BE2C (cell line): ENCODE data around the gene SPACA6.

Experiments used
- DNase-seq: peaks from one replicate; pipeline ENCODE4 v3.0.0-alpha.2; 2020
- H3K27me3 ChIP-seq: fragments of 250-450 bp; sonication (Bioruptor Pico); 2 replicates; pipeline ENCODE4 v1.5.1; 2020; ENCODE audit warnings: mild to moderate bottlenecking
- H3K36me3 ChIP-seq: fragments of 250-450 bp; sonication (Bioruptor Pico); 2 replicates; pipeline ENCODE4 v1.5.1; 2020; ENCODE audit warnings: mild to moderate bottlenecking
- H3K4me1 ChIP-seq: fragments of 250-450 bp; sonication (Bioruptor Pico); 2 replicates; pipeline ENCODE4 v1.5.1; 2020
- H3K4me3 ChIP-seq: 2 replicates; pipeline ENCODE4 v1.5.1; 2011; ENCODE audit warnings: low read depth, low read length
- H3K9me3 ChIP-seq: fragments of 250-450 bp; sonication (Bioruptor Pico); 2 replicates; pipeline ENCODE4 v1.5.1; 2020
- TF ChIP-seq, protein P1 (sequence below): IDR thresholded peaks from 2 replicates; pipeline ENCODE4 v1.5.1; 2012; ENCODE audit warnings: mild to moderate bottlenecking, low read depth, low read length

Gene SPACA6

DNA sequence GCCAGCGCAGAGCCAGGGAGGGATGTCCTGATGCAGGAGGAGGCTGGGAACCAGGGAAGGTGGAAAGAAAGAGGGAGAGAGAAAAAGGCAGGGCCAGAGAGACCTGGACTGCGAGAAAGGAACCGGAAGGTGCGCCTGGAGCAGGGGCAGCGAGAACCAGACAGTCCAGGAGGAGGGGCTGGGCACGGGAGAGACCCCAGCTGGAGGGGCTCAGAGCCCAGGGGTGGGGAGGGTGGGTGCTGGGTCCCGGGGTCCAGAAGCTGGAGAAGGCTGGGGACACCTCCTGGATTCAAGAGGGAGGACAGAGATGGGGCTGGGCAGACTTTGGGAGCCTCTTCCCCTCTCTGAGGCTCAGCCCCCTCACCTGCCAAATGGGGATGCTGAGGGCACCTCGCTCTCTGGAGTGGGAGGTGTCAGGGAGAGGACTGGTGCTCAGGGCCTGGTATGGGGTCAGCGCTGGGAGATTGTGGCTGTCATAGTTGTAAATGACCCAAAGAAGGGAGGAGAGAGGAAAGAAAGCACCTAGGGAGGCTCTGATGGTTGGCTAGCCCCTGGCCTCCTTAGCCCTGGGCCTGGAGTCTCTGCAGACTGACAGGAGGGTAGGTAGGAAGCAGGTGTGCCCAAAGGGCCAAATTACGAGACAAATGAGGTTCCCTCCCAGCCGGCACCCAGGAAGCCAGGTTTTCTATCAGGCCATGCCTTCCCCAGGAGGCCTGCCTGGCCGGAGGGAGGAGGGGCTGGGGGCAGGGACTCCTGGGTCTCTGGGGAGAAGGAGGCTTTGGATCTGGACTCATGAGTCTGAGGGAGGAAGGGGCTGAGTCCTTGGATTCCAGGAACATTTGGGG lies 1.3 kb upstream of the SPACA6 start:
- TF ChIP-seq, protein P1, sequence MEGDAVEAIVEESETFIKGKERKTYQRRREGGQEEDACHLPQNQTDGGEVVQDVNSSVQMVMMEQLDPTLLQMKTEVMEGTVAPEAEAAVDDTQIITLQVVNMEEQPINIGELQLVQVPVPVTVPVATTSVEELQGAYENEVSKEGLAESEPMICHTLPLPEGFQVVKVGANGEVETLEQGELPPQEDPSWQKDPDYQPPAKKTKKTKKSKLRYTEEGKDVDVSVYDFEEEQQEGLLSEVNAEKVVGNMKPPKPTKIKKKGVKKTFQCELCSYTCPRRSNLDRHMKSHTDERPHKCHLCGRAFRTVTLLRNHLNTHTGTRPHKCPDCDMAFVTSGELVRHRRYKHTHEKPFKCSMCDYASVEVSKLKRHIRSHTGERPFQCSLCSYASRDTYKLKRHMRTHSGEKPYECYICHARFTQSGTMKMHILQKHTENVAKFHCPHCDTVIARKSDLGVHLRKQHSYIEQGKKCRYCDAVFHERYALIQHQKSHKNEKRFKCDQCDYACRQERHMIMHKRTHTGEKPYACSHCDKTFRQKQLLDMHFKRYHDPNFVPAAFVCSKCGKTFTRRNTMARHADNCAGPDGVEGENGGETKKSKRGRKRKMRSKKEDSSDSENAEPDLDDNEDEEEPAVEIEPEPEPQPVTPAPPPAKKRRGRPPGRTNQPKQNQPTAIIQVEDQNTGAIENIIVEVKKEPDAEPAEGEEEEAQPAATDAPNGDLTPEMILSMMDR, result no peak
- Histone ChIP-seq H3K9me3 (no peaks in the 10 kb centered on the region), H3K4me1 (peaks cover 4% of the 10 kb centered on the region; the same call in 1 of the 2 replicates), H3K4me3 (peak overlapping the region; percentile 83), H3K27me3 (no peaks in the 10 kb centered on the region), H3K36me3 (peaks cover 39% of the 10 kb centered on the region)
- peak; percentile 34 for DNase-seq

DNA sequence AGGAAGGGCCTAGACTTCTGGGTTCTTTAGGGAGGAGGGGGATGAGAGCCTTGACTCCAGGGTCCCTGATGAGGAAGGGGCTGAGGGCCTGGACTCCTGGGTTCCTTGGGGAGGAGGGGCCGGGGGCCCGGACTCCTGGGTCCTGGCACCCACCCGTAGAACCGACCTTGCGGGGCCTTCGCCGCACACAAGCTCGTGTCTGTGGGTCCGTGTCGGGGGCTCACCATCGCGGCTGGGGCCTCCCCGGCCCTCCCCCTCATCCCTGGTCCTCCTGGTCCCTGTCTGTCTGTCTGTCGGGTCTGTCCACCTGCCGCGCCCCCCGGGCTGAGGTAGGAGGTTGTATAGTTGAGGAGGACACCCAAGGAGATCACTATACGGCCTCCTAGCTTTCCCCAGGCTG lies 662 bp upstream of the SPACA6 start:
- Histone ChIP-seq H3K9me3 (no peaks in the 10 kb centered on the region), H3K27me3 (no peaks in the 10 kb centered on the region), H3K4me3 (peak overlapping the region; percentile 83; the same call in 1 of the 2 replicates), H3K36me3 (peaks cover 45% of the 10 kb centered on the region), H3K4me1 (peaks cover 4% of the 10 kb centered on the region; the same call in 1 of the 2 replicates)
- TF ChIP-seq, protein P1, result no peak
- no peak for DNase-seq

DNA sequence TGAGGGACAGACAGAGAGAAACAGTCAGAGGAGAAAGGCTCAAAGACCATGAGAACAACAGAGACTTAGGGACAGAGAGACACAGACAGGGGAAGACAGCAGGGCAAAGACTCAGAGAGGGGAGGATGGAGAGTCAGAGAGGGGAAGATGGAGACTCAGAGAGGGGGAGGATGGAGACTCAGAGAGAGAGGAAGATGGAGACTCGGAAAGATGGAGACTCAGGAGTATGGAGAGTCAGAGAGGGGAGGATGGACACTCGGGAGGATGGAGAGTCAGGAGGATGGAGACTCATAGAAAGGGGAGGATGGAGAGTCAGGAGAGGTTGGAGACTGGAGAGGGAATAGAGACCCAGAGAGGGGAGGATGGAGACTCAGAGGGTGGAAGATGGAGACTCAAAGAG lies 689 bp downstream of the SPACA6 start:
- Histone ChIP-seq H3K4me1 (no peaks in the 10 kb centered on the region), H3K9me3 (no peaks in the 10 kb centered on the region), H3K4me3 (no peak overlapping the region), H3K27me3 (no peaks in the 10 kb centered on the region), H3K36me3 (peaks cover 57% of the 10 kb centered on the region)
- TF ChIP-seq, protein P1, result no peak
- DNase-seq, result no peak

DNA sequence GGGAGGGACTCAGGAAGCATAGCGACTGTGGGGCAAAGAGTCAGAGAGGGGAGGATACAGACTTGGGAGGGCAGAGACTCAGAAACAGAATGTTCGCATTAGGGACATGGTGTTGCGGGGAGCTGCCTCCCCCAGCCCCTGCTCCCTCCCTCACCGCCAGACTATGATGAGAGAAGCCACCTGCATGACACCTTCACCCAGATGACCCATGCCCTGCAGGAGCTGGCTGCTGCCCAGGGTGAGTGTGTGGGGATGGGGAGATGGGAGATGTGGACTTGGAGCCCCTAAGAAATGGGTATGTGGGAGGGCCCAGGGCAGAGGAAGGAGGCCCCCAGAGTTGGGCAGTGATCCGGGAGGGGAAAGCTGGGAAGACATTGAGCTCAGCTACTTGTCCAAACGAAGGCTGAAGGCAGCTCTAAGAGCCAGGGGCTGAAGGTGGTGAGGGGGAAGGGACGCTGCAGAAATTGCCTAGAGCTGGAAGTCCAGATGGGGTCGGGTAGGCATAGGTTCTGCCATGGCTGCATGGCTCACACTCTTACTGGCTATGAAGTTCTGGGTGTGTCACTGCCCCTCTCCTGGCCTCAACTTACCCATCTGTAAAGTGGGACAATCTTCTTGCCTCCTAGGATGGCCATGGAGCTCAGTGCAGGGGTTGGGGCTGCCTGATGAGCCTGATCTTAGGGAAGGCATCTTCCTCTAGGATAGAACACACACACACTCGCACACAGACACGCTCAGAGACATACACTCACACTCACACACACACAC lies 1.4 kb downstream of the SPACA6 start:
- Histone ChIP-seq H3K36me3 (peaks cover 64% of the 10 kb centered on the region), H3K4me1 (no peaks in the 10 kb centered on the region), H3K27me3 (no peaks in the 10 kb centered on the region), H3K9me3 (no peaks in the 10 kb centered on the region), H3K4me3 (no peak overlapping the region)
- TF ChIP-seq, protein P1, result no peak
- no peak for DNase-seq

DNA sequence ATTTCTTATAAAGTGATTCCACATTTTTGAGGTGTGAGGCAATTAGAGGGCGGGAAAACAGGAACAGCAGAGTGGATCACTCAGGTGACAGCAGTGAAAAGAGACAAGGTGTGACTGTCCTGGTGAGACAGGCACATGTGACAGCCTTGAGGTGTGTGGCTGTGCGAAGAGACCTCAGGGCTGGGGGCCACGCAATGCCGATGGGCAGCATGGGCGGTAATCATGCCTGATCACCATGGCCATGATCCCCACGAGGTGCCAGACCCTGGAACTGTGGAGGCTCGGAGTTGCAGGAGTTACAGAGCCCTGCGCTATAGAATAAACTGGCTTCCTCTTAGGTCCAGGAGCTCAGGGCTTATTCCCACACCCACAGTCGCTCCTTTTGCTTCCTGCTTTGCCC lies 2.0 kb downstream of the SPACA6 start:
- no peak for DNase-seq
- Histone ChIP-seq H3K27me3 (no peaks in the 10 kb centered on the region), H3K4me3 (no peak overlapping the region), H3K9me3 (no peaks in the 10 kb centered on the region), H3K4me1 (no peaks in the 10 kb centered on the region), H3K36me3 (peaks cover 66% of the 10 kb centered on the region)
- TF ChIP-seq, protein P1, result no peak
